Stimulated activated CD8-positive, alpha-beta memory T cell treated with anti-CD3 and anti-CD28 coated beads, Interleukin-2, amount 100 ng/mL, for 48 hours (primary cell): Measurements from ENCODE around the gene CAMK1D.
"Not testable (repeated sequence)": the region's sequence is repeated elsewhere in the genome, so short reads cannot be mapped to it uniquely, and the experiment has no call there.

Experiments used
- DNase-seq, 2 donors: peaks; one replicate each; pipeline ENCODE4 v3.0.0-alpha.2; 2020; ENCODE audit warnings: low read depth in 2 of 2

The CAMK1D gene

GRCh38 chr10:12699781-12700556 lies 350.6 kb downstream of the CAMK1D start:
- no peak for DNase-seq

GRCh38 chr10:12700557-12700874 lies 351.2 kb downstream of the CAMK1D start:
- no peak for DNase-seq

- DNase-seq = no peak
Measured at GRCh38 chr10:12701696-12702095, 352.3 kb downstream of the CAMK1D start.

- DNase-seq = no peak
Measured at GRCh38 chr10:12702215-12702770, 352.9 kb downstream of the CAMK1D start.

- no peak for DNase-seq
Measured at GRCh38 chr10:12703126-12703525, 353.8 kb downstream of the CAMK1D start.

- DNase-seq = no peak
Measured at GRCh38 chr10:12703813-12704212, 354.5 kb downstream of the CAMK1D start.

- no peak for DNase-seq
Measured at GRCh38 chr10:12704488-12704887, 355.1 kb downstream of the CAMK1D start.

- no peak for DNase-seq
Measured at GRCh38 chr10:12705943-12706342, 356.6 kb downstream of the CAMK1D start.

- DNase-seq = peak in 1 of 2 donors; percentile 38
Measured at GRCh38 chr10:12707461-12708185, 358.3 kb downstream of the CAMK1D start.

GRCh38 chr10:12709000-12709401 lies 359.7 kb downstream of the CAMK1D start:
- no peak for DNase-seq

- no peak for DNase-seq
Measured at GRCh38 chr10:12709521-12709963, 360.2 kb downstream of the CAMK1D start.

- no peak for DNase-seq
Measured at GRCh38 chr10:12710157-12710556, 360.8 kb downstream of the CAMK1D start.

- peak; percentile 65 to 75 for DNase-seq
Measured at GRCh38 chr10:12710594-12711349, 361.4 kb downstream of the CAMK1D start.

- no peak for DNase-seq
Measured at GRCh38 chr10:12711350-12711708, 362.0 kb downstream of the CAMK1D start.

GRCh38 chr10:12712293-12712983 lies 363.1 kb downstream of the CAMK1D start:
- no peak for DNase-seq

GRCh38 chr10:12712984-12713316 lies 363.6 kb downstream of the CAMK1D start:
- not testable (repeated sequence) for DNase-seq

GRCh38 chr10:12716042-12716441 lies 366.7 kb downstream of the CAMK1D start:
- DNase-seq = no peak

GRCh38 chr10:12717981-12718707 lies 368.8 kb downstream of the CAMK1D start:
- DNase-seq = no peak

GRCh38 chr10:12719365-12719764 lies 370.0 kb downstream of the CAMK1D start:
- peak in 1 of 2 donors; percentile 20 for DNase-seq

- DNase-seq = peak in 1 of 2 donors; percentile 46
Measured at GRCh38 chr10:12720217-12720981, 371.1 kb downstream of the CAMK1D start.
